Activated CD4-positive, CD25-positive, alpha-beta regulatory T cell treated with anti-CD3 and anti-CD28 coated beads, Interleukin-2, amount 50 U/mL, for 16 hours (primary cell): ENCODE measurements around the gene ZNF669.

Experiments used
- DNase-seq: peaks from one replicate; pipeline ENCODE4 v3.0.0-alpha.2; 2020; ENCODE audit warnings: low read depth, low spot score

Gene ZNF669

DNA sequence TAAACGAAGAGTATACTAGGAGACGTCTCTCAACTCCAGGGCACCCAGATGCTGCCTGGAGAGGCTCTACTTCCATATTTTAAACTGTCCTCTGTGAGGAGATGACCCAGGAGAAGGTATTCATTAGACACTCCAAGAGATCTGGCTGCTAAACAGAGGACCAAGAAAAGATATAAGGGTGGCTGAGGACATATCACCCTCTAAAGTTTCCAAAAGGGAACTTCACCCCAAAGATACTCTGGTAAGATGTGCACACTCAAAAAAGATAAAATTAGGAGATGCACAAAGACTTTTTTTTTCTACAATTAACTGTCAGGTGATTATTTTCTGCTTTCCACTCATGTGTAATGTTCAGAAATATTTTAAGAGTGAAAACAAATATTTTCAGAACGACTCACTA, 26.9 kb downstream of the ZNF669 start:
- no peak for DNase-seq

DNA sequence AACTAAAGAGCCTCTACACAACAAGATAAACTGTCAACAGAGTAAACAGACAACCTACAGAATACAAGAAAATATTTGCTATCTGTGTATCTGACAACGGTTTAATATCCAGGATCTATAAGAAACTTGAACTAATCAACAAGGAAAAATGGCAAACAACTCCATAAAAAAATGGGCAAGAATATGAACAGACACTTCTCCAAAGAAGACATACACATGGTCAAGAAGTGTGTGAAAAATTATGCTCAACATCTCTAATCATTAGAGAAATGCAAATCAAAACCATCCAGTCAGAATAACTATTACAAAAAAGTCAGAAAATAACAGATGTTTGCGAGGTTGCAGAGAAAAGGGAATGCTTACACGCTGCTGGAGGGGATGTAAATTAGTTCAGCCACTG, 33.5 kb downstream of the ZNF669 start:
- no peak for DNase-seq

DNA sequence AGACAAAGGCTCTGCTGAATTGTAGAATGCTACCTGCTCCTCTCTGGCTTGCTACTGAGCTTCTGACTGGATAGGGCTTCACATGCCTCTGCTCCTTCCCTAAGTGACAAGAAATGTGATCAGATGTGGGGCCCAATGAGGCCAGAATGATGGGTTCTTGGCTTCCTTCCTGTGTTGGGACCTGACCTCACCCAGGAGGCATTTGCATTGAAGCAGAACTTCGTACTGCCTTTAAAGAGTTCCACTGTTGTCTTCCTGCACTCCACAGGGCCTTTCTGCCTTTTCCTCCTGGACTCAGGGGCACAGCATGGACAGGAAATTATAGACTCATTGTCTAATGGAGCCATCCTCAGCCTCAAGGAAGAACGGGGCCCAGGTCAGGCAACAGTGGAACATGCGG, 39.9 kb downstream of the ZNF669 start:
- DNase-seq, result no peak

DNA sequence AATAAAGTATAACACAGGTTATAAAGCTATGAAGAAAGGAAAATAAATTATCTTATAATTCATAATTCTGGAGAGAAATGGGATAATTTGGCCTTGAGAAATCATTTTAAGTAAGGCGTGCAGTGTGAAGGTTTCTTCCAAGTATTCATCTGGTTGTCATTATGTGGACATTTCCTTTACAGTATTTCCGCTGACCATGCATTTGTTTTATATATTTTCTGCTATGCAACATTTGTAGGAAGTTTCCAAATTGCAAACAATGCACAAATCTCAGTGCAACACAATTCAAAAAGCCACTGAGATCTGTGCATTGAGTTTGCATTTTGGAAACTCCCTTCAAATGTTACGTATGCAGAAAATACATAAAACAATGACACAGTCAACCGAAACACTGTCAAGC, 43.4 kb downstream of the ZNF669 start:
- DNase-seq, result no peak

DNA sequence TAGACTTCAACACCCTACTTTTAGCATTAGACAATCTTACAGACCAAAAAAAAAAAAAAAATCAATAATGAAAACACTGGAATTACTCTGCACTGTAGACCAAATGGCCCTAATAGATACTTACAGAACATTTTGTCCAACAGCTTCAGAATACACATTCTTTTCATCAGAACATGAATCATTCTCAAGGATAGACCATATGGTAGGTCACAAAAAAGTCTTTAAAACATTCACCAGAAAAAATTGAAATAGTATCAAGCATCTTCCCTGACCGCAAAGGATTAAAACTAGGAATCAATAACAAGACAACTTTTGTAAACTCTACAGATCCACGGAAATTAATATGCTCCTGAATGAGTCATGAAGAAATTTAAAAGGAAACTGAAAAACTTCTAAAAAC, 48.1 kb downstream of the ZNF669 start:
- no peak for DNase-seq

DNA sequence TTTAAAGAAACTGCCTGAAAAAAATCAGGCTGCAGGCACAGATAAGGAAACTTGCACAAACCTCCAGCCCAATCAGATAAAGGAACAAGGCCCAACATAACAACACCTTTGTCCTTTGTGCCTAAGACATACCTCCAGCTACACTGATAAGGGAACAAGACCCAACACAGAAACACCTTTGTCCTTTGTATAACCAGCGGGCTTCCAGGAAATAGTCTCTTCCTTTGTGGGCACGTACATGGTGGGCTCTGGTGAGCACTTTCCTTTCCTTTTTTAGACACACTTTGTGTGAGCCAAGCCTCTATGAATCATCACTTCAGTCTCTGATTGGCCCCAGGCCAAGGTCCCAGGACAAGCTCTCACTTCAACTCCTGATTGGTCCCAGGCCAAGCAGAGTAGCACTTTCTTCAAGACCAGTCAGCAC, 49.2 kb downstream of the ZNF669 start:
- DNase-seq, result no peak
